Measurements from ENCODE around the gene FKBP1A. TPM values are rescaled to one million over a fixed set of nuclear protein-coding genes. Genes with fewer than 3 reads are reported as not detected.

FKBP1A gene
- total RNA-seq, 1 donor from 2014 or later = 293 TPM

- DNase-seq (ENCODE audit: low read depth, low spot score) = no peak
Measured at GRCh38 chr20:1333462-1334369, 59.1 kb downstream of the FKBP1A start.

DNA sequence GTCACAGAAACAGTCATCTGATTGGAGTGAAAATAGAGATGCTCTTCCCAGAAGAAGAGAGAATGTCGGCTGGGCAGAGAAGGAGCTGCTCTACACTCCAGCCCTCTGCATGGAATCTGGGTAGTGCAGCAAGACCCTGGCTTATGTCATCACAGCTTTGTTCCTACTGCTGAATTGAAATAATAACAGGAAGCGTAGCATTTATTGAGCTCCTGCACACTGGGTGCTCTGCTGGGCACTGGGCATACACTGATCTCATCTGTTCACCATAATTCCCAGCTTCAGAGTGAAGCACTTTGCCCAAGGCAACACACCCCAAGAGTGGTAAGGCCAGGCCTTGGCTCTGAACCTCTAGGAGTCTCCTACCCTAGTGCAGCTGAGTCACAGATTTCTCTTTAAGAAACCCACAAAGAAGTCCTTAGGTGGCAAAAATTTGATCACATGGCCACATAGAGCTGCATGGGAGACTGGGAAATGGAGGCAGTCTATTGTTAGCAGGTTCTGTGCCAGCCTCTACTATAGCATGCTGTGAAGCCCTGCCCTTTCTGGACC lies 60.0 kb downstream of the FKBP1A start:
- DNase-seq (ENCODE audit: low read depth, low spot score) = no peak

- no peak for DNase-seq (ENCODE audit: low read depth, low spot score)
Measured at GRCh38 chr20:1331801-1332453, 60.9 kb downstream of the FKBP1A start.

- DNase-seq (ENCODE audit: low read depth, low spot score) = no peak
Measured at GRCh38 chr20:1331101-1331500, 61.8 kb downstream of the FKBP1A start.

- no peak for DNase-seq (ENCODE audit: low read depth, low spot score)
Measured at GRCh38 chr20:1330075-1330830, 62.6 kb downstream of the FKBP1A start.

DNA sequence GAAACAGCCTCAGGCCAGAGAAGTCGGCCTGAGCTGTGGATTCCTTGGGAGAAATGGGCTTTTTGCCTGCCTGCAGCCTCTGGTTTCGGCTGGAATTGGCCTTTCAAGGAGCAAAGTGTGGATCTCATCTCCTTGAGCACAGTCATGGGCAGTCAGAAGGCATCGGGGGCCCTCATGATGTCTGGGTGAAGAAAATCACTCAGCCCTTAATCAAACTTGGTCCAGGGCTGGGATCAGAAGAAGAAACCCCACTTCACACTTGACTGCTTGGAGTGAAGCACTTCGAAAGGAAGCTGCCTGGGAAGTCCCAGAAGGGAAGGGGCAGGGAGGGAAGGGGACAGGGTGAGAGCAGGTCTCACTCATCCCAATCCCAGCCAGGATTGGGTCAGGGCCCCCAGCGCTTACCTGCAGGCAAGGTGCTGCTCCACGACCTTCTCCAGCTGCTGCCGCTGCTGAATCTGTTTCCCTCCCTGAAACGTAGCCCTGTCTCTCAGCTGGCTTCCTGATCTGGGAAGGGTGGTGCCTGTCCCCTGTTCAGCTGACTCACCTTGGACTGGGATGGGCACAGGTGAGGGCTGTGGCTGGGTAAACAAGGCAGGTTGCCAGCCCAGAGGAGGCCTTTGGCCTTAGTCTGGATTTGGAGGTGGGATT lies 64.0 kb downstream of the FKBP1A start, which contains the start of gene SDCBP2:
Gene SDCBP2, minus strand, starts transcription at position 460 of the 651 bp plus-strand sequence. CDS start 8,723 bp downstream, outside the sequence.
- DNase-seq (ENCODE audit: low read depth, low spot score) = no peak

GRCh38 chr20:1327827-1328679 lies 64.8 kb downstream of the FKBP1A start:
- no peak for DNase-seq (ENCODE audit: low read depth, low spot score)

- DNase-seq (ENCODE audit: low read depth, low spot score) = no peak
Measured at GRCh38 chr20:1327241-1327653, 65.6 kb downstream of the FKBP1A start.

- no peak for DNase-seq (ENCODE audit: low read depth, low spot score)
Measured at GRCh38 chr20:1326031-1326930, 66.6 kb downstream of the FKBP1A start.

- peak; percentile 93 for DNase-seq (ENCODE audit: low read depth, low spot score)
Measured at GRCh38 chr20:1325173-1326030, 67.5 kb downstream of the FKBP1A start.

DNA sequence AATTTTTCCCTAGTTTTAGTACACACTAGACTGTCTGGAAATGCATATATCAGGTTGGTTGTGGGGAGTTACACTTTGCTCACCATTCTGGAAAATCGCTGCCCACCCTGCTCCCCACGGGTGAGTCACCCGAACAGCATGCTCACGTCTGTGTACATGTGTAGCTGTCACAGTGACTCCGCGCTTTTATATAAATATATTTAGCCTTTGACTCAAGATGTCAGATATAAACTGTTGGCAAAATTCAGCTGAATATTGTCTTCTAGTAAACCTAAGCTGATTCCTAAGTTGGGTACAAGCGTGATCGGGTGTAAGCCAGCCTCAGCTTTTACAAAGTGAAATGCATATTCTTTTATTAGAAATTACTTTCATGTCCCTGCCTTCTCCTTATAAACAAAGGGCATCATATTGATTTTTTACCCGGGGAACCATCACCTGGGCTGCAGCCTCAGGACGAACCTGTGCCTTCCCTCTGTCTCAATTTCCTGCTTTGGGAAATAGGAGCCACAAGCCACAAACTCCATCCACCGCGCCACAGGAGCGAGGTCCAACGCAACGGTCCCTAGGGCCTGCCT lies 68.2 kb downstream of the FKBP1A start:
- no peak for DNase-seq (ENCODE audit: low read depth, low spot score)

- no peak for DNase-seq (ENCODE audit: low read depth, low spot score)
Measured at GRCh38 chr20:1323830-1324597, 68.8 kb downstream of the FKBP1A start.

GRCh38 chr20:1323256-1323655 lies 69.6 kb downstream of the FKBP1A start:
- no peak for DNase-seq (ENCODE audit: low read depth, low spot score)

DNA sequence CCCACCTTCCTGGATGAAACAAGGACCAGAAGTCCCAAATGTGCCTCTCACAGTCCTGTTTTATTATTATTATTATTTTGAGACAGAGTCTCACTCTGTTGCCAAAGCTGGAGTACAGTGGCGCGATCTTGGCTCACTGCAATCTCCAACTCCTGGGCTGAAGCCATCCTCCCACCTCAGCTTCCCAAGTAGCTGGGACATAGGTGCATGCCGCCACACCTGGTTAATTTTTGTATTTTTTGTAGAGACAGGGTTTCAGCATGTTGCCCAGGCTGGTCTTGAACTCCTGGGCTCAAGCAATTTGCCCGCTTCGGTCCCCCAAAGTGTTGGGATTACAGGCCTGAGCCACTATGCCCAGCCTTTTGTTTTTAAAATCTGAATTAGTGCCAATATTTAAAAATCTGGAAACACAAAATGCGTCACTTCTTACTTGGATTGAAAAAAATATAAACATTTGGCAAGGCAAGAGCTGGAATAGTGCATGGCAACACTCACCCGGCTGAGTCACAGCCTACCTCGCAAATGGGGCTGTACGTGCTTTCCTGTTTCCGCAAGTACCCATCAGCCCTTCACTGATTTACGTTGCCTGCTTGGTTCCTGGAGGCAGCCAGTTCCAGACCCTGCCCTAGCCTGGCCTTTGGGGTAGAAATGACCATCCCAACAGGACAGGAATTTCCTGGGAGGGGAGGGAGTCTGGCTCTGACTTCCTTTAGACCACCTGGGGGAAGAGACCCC lies 70.2 kb downstream of the FKBP1A start:
- DNase-seq (ENCODE audit: low read depth, low spot score) = peak; percentile 96

- no peak for DNase-seq (ENCODE audit: low read depth, low spot score)
Measured at GRCh38 chr20:1321654-1321939, 71.3 kb downstream of the FKBP1A start.

- no peak for DNase-seq (ENCODE audit: low read depth, low spot score)
Measured at GRCh38 chr20:1320902-1321653, 71.8 kb downstream of the FKBP1A start.

Measured in pulmonary artery endothelial cell (primary cell).